H9 (cell line): Measurements from ENCODE around the gene URB1. TPM values are rescaled to one million over a fixed set of nuclear protein-coding genes. Genes with fewer than 3 reads are reported as not detected.

Experiments used
- DNase-seq: peaks from one replicate; pipeline ENCODE4 v3.0.0-alpha.2; 2017
- H2AFZ ChIP-seq: one replicate; pipeline ENCODE4 v1.6.1; 2013; ENCODE audit warnings: mild to moderate bottlenecking, low read length, control low read depth, moderate library complexity
- H2AK5ac ChIP-seq: 2 replicates; pipeline ENCODE4 v1.6.1; 2013; ENCODE audit warnings: low read length, control low read depth, mixed read lengths; ENCODE audit not compliant: insufficient read length
- H2BK120ac ChIP-seq: one replicate; pipeline ENCODE4 v1.6.1; 2013; ENCODE audit warnings: low read depth, mild to moderate bottlenecking, low read length, control low read depth, inconsistent platforms; ENCODE audit not compliant: poor library complexity, severe bottlenecking
- H2BK12ac ChIP-seq: 2 replicates; pipeline ENCODE4 v1.6.1; 2013; ENCODE audit warnings: low read length, control low read depth, mixed read lengths, low read depth; ENCODE audit not compliant: insufficient read length
- H2BK15ac ChIP-seq: 2 replicates; pipeline ENCODE4 v1.6.1; 2013; ENCODE audit warnings: low read depth, low read length, control low read depth
- H2BK20ac ChIP-seq: one replicate; pipeline ENCODE4 v1.6.1; 2013; ENCODE audit warnings: low read depth, mild to moderate bottlenecking, low read length, control low read depth, inconsistent platforms; ENCODE audit not compliant: poor library complexity, severe bottlenecking
- H2BK5ac ChIP-seq: 2 replicates; pipeline ENCODE4 v1.6.1; 2013; ENCODE audit warnings: low read length, control low read depth, mixed read lengths; ENCODE audit not compliant: insufficient read length
- H3K14ac ChIP-seq: 2 replicates; pipeline ENCODE4 v1.6.1; 2013; ENCODE audit warnings: low read length, control low read depth; ENCODE audit not compliant: insufficient read depth
- H3K18ac ChIP-seq: 2 replicates; pipeline ENCODE4 v1.6.1; 2013; ENCODE audit warnings: low read depth, mild to moderate bottlenecking, mixed read lengths, low read length, control low read depth; ENCODE audit not compliant: insufficient read length
- H3K23ac ChIP-seq: 2 replicates; pipeline ENCODE4 v1.6.1; 2013; ENCODE audit warnings: low read length, control low read depth, mixed read lengths, low read depth; ENCODE audit not compliant: insufficient read length
- H3K23me2 ChIP-seq: 2 replicates; pipeline ENCODE4 v1.6.1; 2013; ENCODE audit warnings: low read depth, mild to moderate bottlenecking, mixed read lengths, low read length, control low read depth; ENCODE audit not compliant: insufficient read length, poor library complexity, severe bottlenecking
- H3K27ac ChIP-seq: 2 replicates; pipeline ENCODE4 v1.5.1; 2013; ENCODE audit warnings: low read length, control low read depth, mixed read lengths, low read depth; ENCODE audit not compliant: insufficient read length
- H3K27me3 ChIP-seq: 2 replicates; pipeline ENCODE4 v1.6.1; 2013; ENCODE audit warnings: low read length, control low read depth, inconsistent platforms; ENCODE audit not compliant: insufficient read depth
- H3K4ac ChIP-seq: 2 replicates; pipeline ENCODE4 v1.6.1; 2013; ENCODE audit warnings: low read depth, mild to moderate bottlenecking, control low read depth, inconsistent platforms, low read length, moderate library complexity
- H3K4me1 ChIP-seq: 2 replicates; pipeline ENCODE4 v1.6.1; 2013; ENCODE audit warnings: low read length, control low read depth, inconsistent platforms; ENCODE audit not compliant: insufficient read depth
- H3K4me2 ChIP-seq: 2 replicates; pipeline ENCODE4 v1.6.1; 2013; ENCODE audit warnings: low read length, control low read depth, mixed read lengths; ENCODE audit not compliant: insufficient read length, insufficient read depth
- H3K56ac ChIP-seq: 2 replicates; pipeline ENCODE4 v1.6.1; 2013; ENCODE audit warnings: low read depth, mild to moderate bottlenecking, mixed read lengths, low read length, control low read depth; ENCODE audit not compliant: insufficient read length
- H3K79me1 ChIP-seq: 2 replicates; pipeline ENCODE4 v1.6.1; 2013; ENCODE audit warnings: low read depth, mild to moderate bottlenecking, moderate library complexity, low read length, control low read depth, inconsistent platforms; ENCODE audit not compliant: insufficient read depth, poor library complexity, severe bottlenecking
- H3K79me2 ChIP-seq: 2 replicates; pipeline ENCODE4 v1.6.1; 2013; ENCODE audit warnings: low read length, control low read depth, inconsistent platforms; ENCODE audit not compliant: insufficient read depth
- H3K9ac ChIP-seq: 2 replicates; pipeline ENCODE4 v1.6.1; 2013; ENCODE audit warnings: low read length, control low read depth, mixed read lengths; ENCODE audit not compliant: insufficient read length; ENCODE audit errors: extremely low read depth
- H3K9me3 ChIP-seq: one replicate; pipeline ENCODE4 v1.6.1; 2013; ENCODE audit warnings: low read depth, low read length, inconsistent platforms; ENCODE audit not compliant: control insufficient read depth
- H3T11ph ChIP-seq: one replicate; pipeline ENCODE4 v1.6.1; 2013; ENCODE audit warnings: mild to moderate bottlenecking, low read length, control low read depth, inconsistent platforms
- H4K20me1 ChIP-seq: one replicate; pipeline ENCODE4 v1.6.1; 2013; ENCODE audit not compliant: control insufficient read depth, insufficient read length, insufficient read depth
- H4K5ac ChIP-seq: 2 replicates; pipeline ENCODE4 v1.6.1; 2013; ENCODE audit warnings: low read depth, mild to moderate bottlenecking, mixed read lengths, low read length, control low read depth; ENCODE audit not compliant: insufficient read length
- H4K8ac ChIP-seq: replicated peaks from 2 replicates; pipeline ENCODE4 v1.6.1; 2013; ENCODE audit warnings: low read length, control low read depth, mixed read lengths, low read depth; ENCODE audit not compliant: insufficient read length
- H4K91ac ChIP-seq: 2 replicates; pipeline ENCODE4 v1.6.1; 2013; ENCODE audit warnings: low read depth, mild to moderate bottlenecking, moderate library complexity, mixed read lengths, low read length, control low read depth; ENCODE audit not compliant: insufficient read length
- H3K27ac Mint-ChIP-seq, 3 experiments: 2 replicates in 2 of 3; 3 replicates in 1 of 3; pipeline ENCODE4 v1.8.0; 2020 to 2021; ENCODE audit warnings: mixed read lengths in 3 of 3, mild to moderate bottlenecking in 1 of 3, moderate library complexity in 1 of 3
- H3K27me3 Mint-ChIP-seq: 2 replicates; pipeline ENCODE4 v1.8.0; 2021; ENCODE audit warnings: low read depth, mild to moderate bottlenecking, moderate library complexity, mixed read lengths
- H3K36me3 Mint-ChIP-seq, 3 experiments: 2 replicates in 2 of 3; 3 replicates in 1 of 3; pipeline ENCODE4 v1.8.0; 2020 to 2021; ENCODE audit warnings: low read depth in 3 of 3, mixed read lengths in 3 of 3; ENCODE audit not compliant: insufficient read depth in 1 of 3
- H3K4me1 Mint-ChIP-seq, 2 experiments: 2 replicates each; pipeline ENCODE4 v1.8.0; 2020; ENCODE audit warnings: mixed read lengths in 2 of 2
- H3K4me3 Mint-ChIP-seq, 2 experiments: 2 replicates in 1 of 2; 3 replicates in 1 of 2; pipeline ENCODE4 v1.8.0; 2020 to 2021; ENCODE audit warnings: mild to moderate bottlenecking in 2 of 2, mixed read lengths in 2 of 2, moderate library complexity in 1 of 2
- H3K9me3 Mint-ChIP-seq, 2 experiments: 2 replicates in 1 of 2; 3 replicates in 1 of 2; pipeline ENCODE4 v1.8.0; 2020; ENCODE audit warnings: mild to moderate bottlenecking in 2 of 2, mixed read lengths in 2 of 2, moderate library complexity in 1 of 2
- WGBS: extraction: QIAGEN DNeasy Blood & Tissue Kit; methylation state at CpG from one replicate; pipeline ENCODE4 v1.1.7; 2013; ENCODE audit warnings: missing lambda C conversion rate, low lambda C conversion rate, mixed read lengths; ENCODE audit not compliant: insufficient read length; ENCODE audit errors: extremely low coverage; 5-methylcytosine and 5-hydroxymethylcytosine counted together
- total RNA-seq: library from RNA; stranded (reverse); gene quantifications from 2 replicates; pipeline ENCODE4 v1.2.1, GENCODE V29; 2021
- TF ChIP-seq, protein P1 (sequence below): fragments of 200-600 bp; sonication (generic); conservative IDR thresholded peaks from 3 replicates; pipeline ENCODE4 v1.8.0; 2021; ENCODE audit warnings: antibody characterized with exemption, mild to moderate bottlenecking

URB1 gene
- total RNA-seq, 1 experiment from 2014 or later = 23.5 TPM

DNA sequence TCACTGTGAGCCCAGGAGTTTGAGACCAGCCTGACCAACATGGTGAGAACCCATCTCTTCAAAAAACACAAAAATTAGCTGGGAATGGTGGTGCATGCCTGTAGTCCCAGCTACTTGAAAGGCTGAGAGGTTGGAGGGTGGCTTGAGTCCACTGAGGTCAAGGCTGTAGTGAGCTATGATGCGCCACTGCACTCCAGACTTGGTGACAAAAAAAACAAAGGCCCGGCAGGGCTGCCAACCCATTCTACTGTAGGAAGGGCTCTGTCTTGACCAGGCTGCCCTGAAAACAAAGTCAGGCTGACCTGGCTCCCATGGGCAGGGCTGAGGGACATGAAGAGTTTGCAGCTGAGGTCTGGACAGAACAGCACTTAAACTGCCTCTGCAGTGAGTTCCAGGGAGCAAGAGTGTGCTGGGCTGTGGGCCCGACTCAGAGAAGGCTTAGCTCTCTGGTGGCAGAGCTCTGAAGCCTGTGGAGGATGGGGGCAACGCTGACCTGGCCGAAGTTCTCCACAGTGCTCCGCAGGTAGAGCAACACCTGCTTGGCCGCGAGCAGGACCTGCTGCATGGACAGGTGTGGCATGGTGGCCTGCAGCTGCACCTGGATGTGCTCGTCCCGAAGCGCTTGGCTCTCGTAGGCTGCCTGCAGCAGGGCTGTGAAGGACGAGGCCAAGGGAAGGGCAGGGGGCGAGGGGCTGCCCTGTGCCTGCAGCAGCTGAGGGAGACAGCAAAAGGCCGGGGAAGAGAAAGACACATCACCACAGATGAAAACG, 42.4 kb downstream of the URB1 start:
- no peak overlapping the region for H3K14ac ChIP-seq
- H3K36me3 Mint-ChIP-seq = peaks cover 68 to 94% (median 88%) of the 10 kb centered on the region in 3 experiments
- no peaks in the 10 kb centered on the region for H3K79me1 ChIP-seq
- H4K91ac ChIP-seq = no peak overlapping the region
- H3K9me3 ChIP-seq = no peaks in the 10 kb centered on the region
- peak; percentile 3 for DNase-seq
- H3K4ac ChIP-seq = no peak overlapping the region
- H3K4me1 ChIP-seq = no peaks in the 10 kb centered on the region
- no peak overlapping the region for H3T11ph ChIP-seq
- no peak overlapping the region for H2AK5ac ChIP-seq
- H3K9ac ChIP-seq = no peak overlapping the region
- no CpG with 5 or more reads among the region's 16 CpGs for WGBS
- H2BK20ac ChIP-seq = no peak overlapping the region
- TF ChIP-seq, protein P1, sequence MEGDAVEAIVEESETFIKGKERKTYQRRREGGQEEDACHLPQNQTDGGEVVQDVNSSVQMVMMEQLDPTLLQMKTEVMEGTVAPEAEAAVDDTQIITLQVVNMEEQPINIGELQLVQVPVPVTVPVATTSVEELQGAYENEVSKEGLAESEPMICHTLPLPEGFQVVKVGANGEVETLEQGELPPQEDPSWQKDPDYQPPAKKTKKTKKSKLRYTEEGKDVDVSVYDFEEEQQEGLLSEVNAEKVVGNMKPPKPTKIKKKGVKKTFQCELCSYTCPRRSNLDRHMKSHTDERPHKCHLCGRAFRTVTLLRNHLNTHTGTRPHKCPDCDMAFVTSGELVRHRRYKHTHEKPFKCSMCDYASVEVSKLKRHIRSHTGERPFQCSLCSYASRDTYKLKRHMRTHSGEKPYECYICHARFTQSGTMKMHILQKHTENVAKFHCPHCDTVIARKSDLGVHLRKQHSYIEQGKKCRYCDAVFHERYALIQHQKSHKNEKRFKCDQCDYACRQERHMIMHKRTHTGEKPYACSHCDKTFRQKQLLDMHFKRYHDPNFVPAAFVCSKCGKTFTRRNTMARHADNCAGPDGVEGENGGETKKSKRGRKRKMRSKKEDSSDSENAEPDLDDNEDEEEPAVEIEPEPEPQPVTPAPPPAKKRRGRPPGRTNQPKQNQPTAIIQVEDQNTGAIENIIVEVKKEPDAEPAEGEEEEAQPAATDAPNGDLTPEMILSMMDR = no peak
- no peaks in the 10 kb centered on the region for H3K9me3 Mint-ChIP-seq
- no peak overlapping the region for H3K4me2 ChIP-seq
- H3K4me1 Mint-ChIP-seq = no peaks in the 10 kb centered on the region
- H4K20me1 ChIP-seq = no peaks in the 10 kb centered on the region
- H2BK12ac ChIP-seq = no peak overlapping the region
- H2BK120ac ChIP-seq = no peak overlapping the region
- H3K56ac ChIP-seq = no peak overlapping the region
- H2AFZ ChIP-seq = no peak overlapping the region
- H3K23ac ChIP-seq = no peak overlapping the region
- H3K27me3 Mint-ChIP-seq = no peaks in the 10 kb centered on the region
- no peak overlapping the region for H4K5ac ChIP-seq
- H2BK5ac ChIP-seq = no peak overlapping the region
- H3K18ac ChIP-seq = no peak overlapping the region
- H3K27me3 ChIP-seq = no peaks in the 10 kb centered on the region
- no peak overlapping the region for H3K27ac ChIP-seq
- H4K8ac ChIP-seq = no peak overlapping the region
- no peaks in the 10 kb centered on the region for H3K79me2 ChIP-seq
- no peaks in the 10 kb centered on the region for H3K23me2 ChIP-seq
- H2BK15ac ChIP-seq = no peak overlapping the region
- no peak overlapping the region; a peak in 1 of 7 replicates for H3K27ac Mint-ChIP-seq
- H3K4me3 Mint-ChIP-seq = no peak overlapping the region
